ENCODE results near the gene RNF40. TPM values are rescaled to one million over a fixed set of nuclear protein-coding genes. Genes with fewer than 3 reads are reported as not detected.

The RNF40 gene
- total RNA-seq, 2 experiments from 2014 or later = 94.7 to 105 TPM

DNA sequence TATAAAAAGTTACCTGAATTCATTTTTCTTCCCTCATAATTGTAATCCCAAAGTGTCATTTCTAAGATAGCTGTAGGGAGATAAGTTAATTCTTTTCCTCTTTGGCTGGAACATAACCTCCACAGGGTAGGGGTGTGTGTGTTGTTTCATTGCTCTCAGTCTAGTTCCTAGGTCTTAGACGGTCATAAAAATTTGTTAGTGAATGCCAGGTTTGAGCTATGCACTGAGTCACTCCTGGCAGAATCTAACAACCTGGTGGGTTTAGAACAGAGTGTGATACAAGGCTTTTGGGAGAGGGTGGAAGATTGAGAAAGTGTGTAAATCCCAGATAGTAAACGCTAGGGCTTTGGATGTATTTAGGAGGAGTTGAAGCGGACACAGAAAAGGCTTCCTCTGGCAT lies 14.8 kb upstream of the RNF40 start:
- H3K9me3 Mint-ChIP-seq = no peaks in the 10 kb centered on the region
- H3K4me3 Mint-ChIP-seq = peak overlapping the region; percentile 94
- peaks cover 20% of the 10 kb centered on the region for H3K36me3 Mint-ChIP-seq
- peaks cover 20% of the 10 kb centered on the region for H3K4me1 Mint-ChIP-seq
- DNase-seq (no peak), ATAC-seq (ENCODE audit: low read depth) (no peak)
- POLR2A ChIA-PET = interaction anchor here (0.7 to 2.4 kb wide), 15 partner anchors 11 to 561 kb away, joined by 3 to 15 read pairs (median 5); partner anchors contain the start of genes CFAP119, FBRS, RNF40 and SRCAP
- peak overlapping the region; percentile 91 for H3K27ac Mint-ChIP-seq
- H3K27me3 Mint-ChIP-seq = no peaks in the 10 kb centered on the region

DNA sequence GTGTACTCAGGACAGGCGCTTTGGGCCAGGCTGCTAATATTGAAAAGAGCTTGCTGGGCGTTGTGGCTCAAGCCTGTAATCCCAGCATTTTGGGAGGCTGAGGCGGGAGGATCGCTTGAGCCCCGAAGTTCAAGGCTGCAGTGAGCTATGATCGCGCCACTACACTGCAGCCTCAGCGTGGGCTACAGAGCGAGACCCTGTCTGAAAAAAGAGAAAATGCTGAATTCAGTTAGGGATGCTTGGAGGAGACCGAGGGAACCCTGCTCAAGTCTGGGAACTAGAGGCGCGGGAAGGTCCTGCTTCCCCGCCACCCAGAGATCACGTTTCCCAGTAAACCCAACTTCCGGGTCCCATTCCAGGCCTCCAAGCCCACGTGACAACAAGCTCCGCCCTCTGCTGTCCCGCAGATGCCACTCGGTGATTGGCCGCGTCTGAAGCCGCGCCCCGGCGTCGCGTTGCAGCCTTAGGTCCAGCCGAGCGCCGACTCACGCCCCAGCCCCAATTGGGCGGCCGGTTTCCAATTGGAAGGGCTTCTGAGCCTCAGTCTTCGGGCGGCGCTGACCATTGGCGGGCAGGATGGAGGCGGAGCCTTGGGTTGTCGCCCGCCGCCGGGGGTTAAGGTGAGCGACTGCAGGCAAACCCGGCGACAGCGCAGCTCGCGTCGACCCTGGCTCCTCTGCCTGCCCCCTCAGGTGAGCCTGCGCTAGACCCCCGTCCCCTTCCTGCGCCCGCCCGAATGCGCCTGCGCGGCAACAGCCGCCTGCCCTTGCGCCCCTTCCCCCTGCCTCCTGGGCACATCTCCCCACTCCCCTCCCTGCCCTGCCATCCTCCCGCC lies 14.1 kb upstream of the RNF40 start, which contains the start of gene PHKG2:
Gene PHKG2 (plus strand): TSS at position 627 of the 835 bp plus-strand sequence. CDS start 396 bp downstream, outside the sequence.
- H3K27me3 Mint-ChIP-seq = no peaks in the 10 kb centered on the region
- H3K4me1 Mint-ChIP-seq = peaks cover 20% of the 10 kb centered on the region
- H3K4me3 Mint-ChIP-seq = peak within 1 kb of the TSS; percentile 94
- H3K9me3 Mint-ChIP-seq = no peaks in the 10 kb centered on the region
- peak; percentile 99 for ATAC-seq (ENCODE audit: low read depth)
- peaks cover 21% of the 10 kb centered on the region for H3K36me3 Mint-ChIP-seq
- peak within 1 kb of the TSS; percentile 95 for H3K27ac Mint-ChIP-seq
- POLR2A ChIA-PET = interaction anchor here (0.5 to 2.4 kb wide), 25 partner anchors 10 to 562 kb away, joined by 3 to 15 read pairs (median 4); partner anchors contain the start of genes CFAP119, FBRS, RNF40 and SRCAP
- peak; percentile 95 for DNase-seq

- peak overlapping the region; percentile 94 for H3K4me3 Mint-ChIP-seq
- no peaks in the 10 kb centered on the region for H3K9me3 Mint-ChIP-seq
- ATAC-seq (ENCODE audit: low read depth) = peak; percentile 28
- H3K27ac Mint-ChIP-seq = peak overlapping the region; percentile 95
- H3K4me1 Mint-ChIP-seq = peaks cover 20% of the 10 kb centered on the region
- no peak for DNase-seq
- H3K36me3 Mint-ChIP-seq = peaks cover 25% of the 10 kb centered on the region
- H3K27me3 Mint-ChIP-seq = no peaks in the 10 kb centered on the region
- POLR2A ChIA-PET = interaction anchor here (0.6 to 2.4 kb wide), 19 partner anchors 10 to 563 kb away, joined by 3 to 15 read pairs (median 4); partner anchors contain the start of genes CFAP119, FBRS, RNF40 and SRCAP
These were observed 13.3 kb upstream of the RNF40 start for GRCh38 chr16:30748634-30749445.

- ATAC-seq (ENCODE audit: low read depth) (no peak), DNase-seq (no peak)
- POLR2A ChIA-PET = interaction anchor here (1.6 kb wide), 1 partner anchor 64 kb away, joined by 5 read pairs; no protein-coding TSS in a partner anchor
- Mint-ChIP-seq H3K9me3 (no peaks in the 10 kb centered on the region), H3K36me3 (peaks cover 24% of the 10 kb centered on the region), H3K4me1 (peaks cover 20% of the 10 kb centered on the region), H3K27ac (peak overlapping the region; percentile 65), H3K27me3 (no peaks in the 10 kb centered on the region), H3K4me3 (no peak overlapping the region)
These were observed 11.9 kb upstream of the RNF40 start for GRCh38 chr16:30750201-30750600.

GRCh38 chr16:30750876-30751465 lies 11.2 kb upstream of the RNF40 start:
- Mint-ChIP-seq H3K27ac (peak overlapping the region; percentile 18), H3K4me1 (peaks cover 20% of the 10 kb centered on the region), H3K4me3 (no peak overlapping the region), H3K27me3 (no peaks in the 10 kb centered on the region), H3K36me3 (peaks cover 23% of the 10 kb centered on the region), H3K9me3 (no peaks in the 10 kb centered on the region)
- POLR2A ChIA-PET = interaction anchor here (1.6 kb wide), 1 partner anchor 63 kb away, joined by 5 read pairs; no protein-coding TSS in a partner anchor
- DNase-seq (no peak), ATAC-seq (ENCODE audit: low read depth) (no peak)

GRCh38 chr16:30753596-30753995 lies 8.5 kb upstream of the RNF40 start:
- H3K27me3 Mint-ChIP-seq = no peaks in the 10 kb centered on the region
- ATAC-seq (ENCODE audit: low read depth) = no peak
- no peaks in the 10 kb centered on the region for H3K9me3 Mint-ChIP-seq
- no peak overlapping the region for H3K27ac Mint-ChIP-seq
- no peak overlapping the region for H3K4me3 Mint-ChIP-seq
- peaks cover 17% of the 10 kb centered on the region for H3K36me3 Mint-ChIP-seq
- POLR2A ChIA-PET = no interaction called here
- no peak for DNase-seq
- peaks cover 12% of the 10 kb centered on the region for H3K4me1 Mint-ChIP-seq

- POLR2A ChIA-PET = no interaction called here
These were observed 6.0 kb upstream of the RNF40 start for GRCh38 chr16:30755955-30756780.

GRCh38 chr16:30756781-30757100 lies 5.4 kb upstream of the RNF40 start:
- Mint-ChIP-seq H3K27me3 (no peaks in the 10 kb centered on the region), H3K27ac (no peak overlapping the region), H3K36me3 (peaks cover 7% of the 10 kb centered on the region), H3K9me3 (no peaks in the 10 kb centered on the region), H3K4me3 (no peak overlapping the region), H3K4me1 (peaks cover 10% of the 10 kb centered on the region)
- POLR2A ChIA-PET = no interaction called here
- DNase-seq = no peak
- ATAC-seq (ENCODE audit: low read depth) = no peak

More at GRCh38 chr16:30755955-30756780, 6.0 kb upstream of the RNF40 start:
- Mint-ChIP-seq H3K4me1 (peaks cover 9% of the 10 kb centered on the region), H3K36me3 (peaks cover 11% of the 10 kb centered on the region), H3K4me3 (no peak overlapping the region), H3K27me3 (no peaks in the 10 kb centered on the region), H3K27ac (no peak overlapping the region), H3K9me3 (no peaks in the 10 kb centered on the region)
- DNase-seq = no peak
- no peak for ATAC-seq (ENCODE audit: low read depth)

- H3K4me3 Mint-ChIP-seq = no peak overlapping the region
- H3K9me3 Mint-ChIP-seq = no peaks in the 10 kb centered on the region
- POLR2A ChIA-PET = interaction anchor here (0.6 kb wide), 1 partner anchor 47 kb away, joined by 3 read pairs; no protein-coding TSS in a partner anchor
These were observed 4.8 kb upstream of the RNF40 start for GRCh38 chr16:30757316-30757715.

DNA sequence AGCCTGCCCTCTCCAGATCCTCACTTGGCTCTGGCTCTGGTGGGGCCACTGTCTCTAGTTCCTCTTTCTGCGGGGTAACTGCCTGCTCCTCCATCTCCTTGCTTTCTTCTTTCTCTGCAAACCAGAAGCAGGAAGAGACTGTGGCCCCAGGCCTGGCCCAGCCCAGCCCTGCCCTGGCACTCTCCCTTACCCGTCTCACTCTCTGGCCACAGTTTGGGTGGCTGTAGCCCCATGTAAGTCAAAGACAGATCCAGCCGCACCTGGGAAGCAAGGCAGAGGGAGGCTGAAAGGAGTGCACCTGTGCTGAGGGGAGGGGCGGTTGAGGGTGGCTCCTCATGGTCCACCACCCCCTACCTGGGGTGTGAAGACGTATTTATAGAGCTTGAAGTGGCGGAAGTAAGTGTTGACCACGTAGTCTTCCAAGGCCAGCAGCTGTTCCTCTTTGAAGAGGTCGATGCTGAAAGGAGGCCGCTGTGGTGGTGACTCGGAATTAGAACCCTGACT lies 3.1 kb upstream of the RNF40 start:
- ATAC-seq (ENCODE audit: low read depth) (no peak), DNase-seq (no peak)
- Mint-ChIP-seq H3K36me3 (peaks cover 7% of the 10 kb centered on the region), H3K4me1 (peaks cover 18% of the 10 kb centered on the region), H3K27ac (peak overlapping the region; percentile 16), H3K9me3 (no peaks in the 10 kb centered on the region), H3K4me3 (no peak overlapping the region), H3K27me3 (no peaks in the 10 kb centered on the region)
- POLR2A ChIA-PET = interaction anchor here (1.0 to 2.7 kb wide), 2 partner anchors 12 to 46 kb away, joined by 3 to 12 read pairs; partner anchors contain the start of gene PHKG2

More at GRCh38 chr16:30757316-30757715, 4.8 kb upstream of the RNF40 start:
- Mint-ChIP-seq H3K36me3 (peaks cover 7% of the 10 kb centered on the region), H3K27me3 (no peaks in the 10 kb centered on the region), H3K27ac (no peak overlapping the region), H3K4me1 (peaks cover 10% of the 10 kb centered on the region)
- ATAC-seq (ENCODE audit: low read depth) (no peak), DNase-seq (no peak)

DNA sequence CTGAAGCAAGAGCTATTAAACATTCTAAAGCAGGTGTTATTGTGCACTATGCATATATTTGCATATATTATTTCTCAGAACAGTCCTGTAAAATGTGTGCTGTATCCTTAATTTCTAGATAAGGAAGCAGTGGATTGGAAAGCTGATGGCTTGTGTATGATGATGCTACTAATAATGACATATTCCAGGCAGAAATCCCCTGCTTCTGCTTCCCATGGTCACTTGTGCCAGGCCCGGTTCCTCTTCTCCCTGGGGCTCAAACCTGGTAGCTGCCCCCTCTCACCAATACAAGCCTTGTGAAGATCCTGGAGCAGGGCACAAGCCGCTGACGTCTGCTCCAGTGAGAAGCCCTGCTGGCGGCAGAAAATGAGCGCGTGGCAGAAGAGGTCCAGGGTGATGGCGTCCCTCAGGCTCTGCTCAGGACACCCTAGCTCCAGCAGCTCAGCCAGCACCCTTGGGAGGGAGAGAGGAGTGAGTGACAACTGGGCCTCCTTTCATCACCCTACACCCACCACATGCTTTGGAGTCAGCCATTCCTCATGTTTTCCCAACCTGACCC lies 2.0 kb upstream of the RNF40 start:
- ATAC-seq (ENCODE audit: low read depth) = no peak
- no peak for DNase-seq
- POLR2A ChIA-PET = interaction anchor here (0.5 to 2.7 kb wide), 3 partner anchors 13 to 321 kb away, joined by 3 to 12 read pairs (median 3); partner anchors contain the start of gene PHKG2
- Mint-ChIP-seq H3K36me3 (peaks cover 4% of the 10 kb centered on the region), H3K4me1 (peaks cover 18% of the 10 kb centered on the region), H3K4me3 (no peak overlapping the region), H3K27me3 (no peaks in the 10 kb centered on the region), H3K27ac (peak overlapping the region; percentile 17), H3K9me3 (no peaks in the 10 kb centered on the region)

Data from activated naive CD8-positive, alpha-beta T cell treated with anti-CD3 and anti-CD28 coated beads, Interleukin-2, amount 10 ng/mL, durations not matched to agents 7 days and 5 days (primary cell).